Fibroblast of the aortic adventitia (primary cell): ENCODE data around the gene SEMA4C. TPM values are rescaled to one million over a fixed set of nuclear protein-coding genes. Genes with fewer than 3 reads are reported as not detected.

Experiments
- DNase-seq: peaks from one replicate; pipeline ENCODE4 v3.0.0-alpha.2; 2010; ENCODE audit warnings: low read depth
- H3K4me3 ChIP-seq: 2 replicates; pipeline ENCODE4 v1.5.1; 2011; ENCODE audit warnings: low read depth, mild to moderate bottlenecking, control low read depth, low read length, moderate library complexity
- CTCF ChIP-seq: IDR thresholded peaks from 2 replicates; pipeline ENCODE4 v1.5.1; 2011; ENCODE audit warnings: mild to moderate bottlenecking, low read length, control low read depth, inconsistent platforms; ENCODE audit not compliant: insufficient read depth
- total RNA-seq: library from RNA; depleted of rRNA; stranded (reverse); fragments of >200 nt; gene quantifications from 2 replicates; pipeline ENCODE4 v1.2.3, GENCODE V29; 2012; ENCODE audit warnings: low replicate concordance

The SEMA4C gene
- total RNA-seq, 1 donor = 15.4 TPM

DNA sequence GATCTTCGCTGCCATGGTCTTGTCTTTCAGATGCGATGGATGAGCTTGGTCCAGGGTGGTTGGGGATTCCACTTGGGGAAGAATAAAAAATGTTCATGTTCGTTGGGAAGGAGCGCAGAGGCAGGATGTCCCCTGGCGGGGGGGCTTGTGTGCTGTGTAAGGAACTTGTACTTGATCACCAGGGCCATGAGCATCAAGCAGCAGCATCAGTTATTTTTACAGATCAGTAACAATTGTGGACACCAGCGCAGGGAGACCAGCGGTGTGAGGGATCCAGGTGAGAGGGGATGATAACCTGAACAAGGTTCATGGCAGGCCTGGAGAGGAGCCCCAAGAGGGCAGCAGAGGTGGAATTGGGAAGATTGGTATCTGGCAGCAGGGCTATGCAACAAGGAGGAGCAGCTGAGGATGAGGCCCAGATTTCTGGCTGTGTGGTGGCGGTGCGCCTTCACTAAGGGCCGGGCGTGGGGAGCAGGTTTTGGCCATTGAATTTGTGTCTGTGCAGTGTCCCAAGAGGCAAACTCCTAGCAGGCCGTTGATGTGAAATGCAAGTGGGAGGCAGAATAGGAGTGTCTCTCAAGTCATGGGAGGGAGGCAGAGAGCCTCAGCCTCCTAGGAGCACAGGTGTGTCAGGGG is 49.9 kb downstream of the SEMA4C start:
- no peak overlapping the region for H3K4me3 ChIP-seq
- no peak for TF ChIP-seq CTCF
- DNase-seq = no peak

GRCh38 chr2:96819128-96819875 is 50.6 kb downstream of the SEMA4C start:
- TF ChIP-seq CTCF = no peak
- no peak for DNase-seq
- H3K4me3 ChIP-seq = no peak overlapping the region

DNA sequence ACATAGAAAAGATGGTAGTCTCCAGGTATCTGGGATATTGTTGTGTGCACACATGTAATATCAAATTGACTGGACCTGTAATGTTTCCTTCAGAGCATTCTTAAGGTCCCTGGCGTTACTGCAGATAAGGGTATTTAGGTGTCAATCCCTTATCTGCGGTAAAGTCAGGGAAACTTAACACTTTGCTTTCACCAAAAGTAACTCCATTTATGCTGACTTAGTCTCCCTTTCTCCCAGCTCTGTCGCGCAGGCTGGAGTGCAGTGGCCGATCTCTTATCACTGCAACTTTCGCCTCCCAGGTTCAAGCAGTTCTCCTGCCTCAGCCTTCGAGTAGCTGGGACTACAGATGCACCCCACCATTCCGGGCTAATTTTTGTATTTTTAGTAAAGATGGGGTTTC is 52.0 kb downstream of the SEMA4C start:
- H3K4me3 ChIP-seq = no peak overlapping the region
- no peak for DNase-seq
- TF ChIP-seq CTCF = no peak

DNA sequence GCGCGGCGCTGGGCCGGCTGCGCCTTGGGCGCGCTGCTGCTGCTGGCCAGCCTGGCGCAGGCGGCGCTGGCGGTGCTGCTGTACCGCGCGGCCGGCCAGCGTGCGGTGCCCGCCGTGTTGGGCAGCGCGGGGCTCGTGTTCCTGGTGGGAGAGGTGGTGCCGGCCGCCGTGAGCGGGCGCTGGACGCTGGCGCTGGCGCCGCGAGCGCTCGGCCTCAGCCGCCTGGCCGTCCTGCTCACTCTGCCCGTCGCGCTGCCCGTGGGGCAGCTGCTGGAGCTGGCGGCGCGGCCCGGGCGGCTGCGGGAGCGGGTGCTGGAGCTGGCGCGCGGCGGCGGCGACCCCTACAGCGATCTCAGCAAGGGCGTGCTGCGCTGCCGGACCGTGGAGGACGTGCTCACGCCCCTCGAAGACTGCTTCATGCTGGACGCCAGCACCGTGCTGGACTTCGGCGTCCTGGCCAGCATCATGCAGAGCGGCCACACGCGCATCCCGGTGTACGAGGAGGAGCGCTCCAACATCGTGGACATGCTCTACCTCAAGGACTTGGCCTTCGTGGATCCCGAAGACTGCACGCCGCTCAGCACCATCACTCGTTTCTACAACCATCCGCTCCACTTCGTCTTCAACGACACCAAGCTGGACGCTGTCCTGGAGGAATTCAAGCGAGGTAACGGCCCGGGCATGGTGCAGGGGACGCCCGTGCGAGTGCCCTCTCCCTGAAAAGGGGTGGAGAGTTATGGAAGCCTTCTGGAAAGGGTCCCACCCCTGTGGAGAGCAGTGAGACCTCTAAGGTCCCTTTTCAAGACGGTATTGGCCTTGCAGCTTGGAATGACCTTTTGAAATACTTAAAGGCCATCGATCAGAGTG is 52.8 kb downstream of the SEMA4C start:
- peak overlapping the region; percentile 71 for H3K4me3 ChIP-seq
- peak; percentile 16 for DNase-seq
- no peak for TF ChIP-seq CTCF

DNA sequence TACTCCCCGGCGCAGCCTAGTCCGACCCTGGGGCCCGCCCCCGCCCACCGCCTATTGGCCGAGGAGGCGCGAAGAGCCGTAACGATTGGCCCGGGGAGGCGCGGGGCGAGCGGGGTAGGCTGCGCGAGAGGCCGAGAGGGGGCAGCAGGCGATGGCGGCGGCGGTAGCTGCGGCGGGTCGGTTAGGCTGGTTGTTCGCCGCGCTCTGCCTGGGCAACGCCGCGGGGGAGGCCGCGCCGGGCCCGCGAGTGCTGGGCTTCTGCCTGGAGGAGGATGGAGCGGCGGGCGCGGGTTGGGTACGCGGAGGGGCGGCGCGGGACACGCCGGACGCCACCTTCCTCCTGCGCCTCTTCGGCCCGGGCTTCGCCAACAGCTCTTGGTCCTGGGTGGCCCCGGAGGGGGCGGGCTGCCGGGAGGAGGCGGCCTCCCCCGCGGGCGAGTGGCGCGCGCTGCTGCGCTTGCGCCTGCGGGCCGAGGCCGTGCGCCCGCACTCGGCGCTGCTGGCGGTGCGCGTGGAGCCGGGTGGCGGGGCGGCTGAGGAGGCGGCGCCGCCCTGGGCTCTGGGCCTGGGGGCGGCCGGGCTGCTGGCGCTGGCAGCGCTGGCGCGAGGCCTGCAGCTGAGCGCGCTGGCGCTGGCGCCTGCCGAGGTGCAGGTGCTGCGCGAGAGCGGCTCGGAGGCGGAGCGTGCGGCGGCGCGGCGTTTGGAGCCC is 53.6 kb downstream of the SEMA4C start, which contains the start of gene CNNM3:
Gene CNNM3 (plus strand): TSS at position 142 of the 709 bp plus-strand sequence. CDS start 10 bp downstream, at position 152.
- peak; percentile 84 for DNase-seq
- peak; percentile 56 for TF ChIP-seq CTCF
- H3K4me3 ChIP-seq = peak within 1 kb of the TSS; percentile 71
